CD14-positive monocyte (primary cell): Measurements from ENCODE around the gene ALG14. TPM values are rescaled to one million over a fixed set of nuclear protein-coding genes. Genes with fewer than 3 reads are reported as not detected.

ENCODE experiments used
- DNase-seq, 3 donors: peaks; one replicate each; pipeline ENCODE4 v3.0.0-alpha.2; 2011 to 2022
- H2AFZ ChIP-seq: 2 replicates; pipeline ENCODE4 v1.6.0; 2012; ENCODE audit warnings: mild to moderate bottlenecking, low read depth, low read length, inconsistent platforms; ENCODE audit not compliant: insufficient read depth, poor library complexity, severe bottlenecking
- H3K27ac ChIP-seq, 2 donors: 1 replicate in 1 of 2; 2 replicates in 1 of 2; pipeline ENCODE4 v1.5.1; 2012 to 2013; ENCODE audit warnings: low read length in 2 of 2, control low read depth in 1 of 2, inconsistent platforms in 1 of 2, low read depth in 1 of 2, mild to moderate bottlenecking in 1 of 2
- H3K27me3 ChIP-seq, 2 donors: one replicate each; pipeline versions ENCODE4 v1.6.0 to v1.6.1; 2011 to 2013; ENCODE audit warnings: low read length in 2 of 2; ENCODE audit not compliant: control insufficient read depth in 2 of 2, insufficient read depth in 2 of 2
- H3K36me3 ChIP-seq, 2 donors: replicated peaks in 1 of 2; 1 replicate in 1 of 2; 2 replicates in 1 of 2; pipeline versions ENCODE4 v1.5.1 to v1.6.1; 2012 to 2013; ENCODE audit warnings: low read length in 2 of 2, control low read depth in 1 of 2, inconsistent platforms in 1 of 2, mild to moderate bottlenecking in 1 of 2; ENCODE audit not compliant: insufficient read depth in 2 of 2, control insufficient read depth in 1 of 2
- H3K4me1 ChIP-seq, 2 donors: 1 replicate in 1 of 2; 2 replicates in 1 of 2; pipeline versions ENCODE4 v1.5.1 to v1.6.1; 2012 to 2013; ENCODE audit warnings: low read length in 2 of 2, control low read depth in 1 of 2, inconsistent platforms in 1 of 2, mild to moderate bottlenecking in 1 of 2, moderate library complexity in 1 of 2; ENCODE audit not compliant: insufficient read depth in 2 of 2, control insufficient read depth in 1 of 2
- H3K4me2 ChIP-seq: replicated peaks from 2 replicates; pipeline ENCODE3; 2012; ENCODE audit warnings: low read length, moderate library complexity, mild to moderate bottlenecking; ENCODE audit not compliant: poor library complexity, severe bottlenecking; ENCODE audit errors: extremely low read depth
- H3K4me3 ChIP-seq, 3 experiments: fragments of 200-600 bp in 1 of 3; sonication (generic) in 1 of 3; replicated peaks in 1 of 3; 1 replicate in 2 of 3; 2 replicates in 1 of 3; pipeline ENCODE4 v1.5.1; 2011 to 2013; ENCODE audit warnings: low read length in 3 of 3, mild to moderate bottlenecking in 3 of 3, control low read depth in 2 of 3, low read depth in 2 of 3, inconsistent platforms in 1 of 3, moderate library complexity in 1 of 3
- H3K79me2 ChIP-seq: 2 replicates; pipeline ENCODE4 v1.6.0; 2012; ENCODE audit warnings: mild to moderate bottlenecking, control low read depth, inconsistent platforms, low read length, moderate library complexity; ENCODE audit not compliant: insufficient read depth
- H3K9ac ChIP-seq: 2 replicates; pipeline ENCODE4 v1.6.0; 2017; ENCODE audit warnings: low read length, mild to moderate bottlenecking; ENCODE audit not compliant: insufficient read depth, poor library complexity, severe bottlenecking
- H3K9me3 ChIP-seq, 2 donors: replicated peaks in 1 of 2; 1 replicate in 1 of 2; 2 replicates in 1 of 2; pipeline versions ENCODE4 v1.5.1 to v1.6.1; 2012 to 2013; ENCODE audit warnings: low read length in 2 of 2, control low read depth in 1 of 2; ENCODE audit not compliant: control insufficient read depth in 1 of 2, insufficient read depth in 1 of 2
- H4K20me1 ChIP-seq: 2 replicates; pipeline ENCODE4 v1.6.0; 2012; ENCODE audit warnings: mild to moderate bottlenecking, low read length, control low read depth, moderate library complexity; ENCODE audit not compliant: insufficient read depth
- H3K27ac Mint-ChIP-seq, 7 donors: one replicate each; pipeline ENCODE4 v1.8.0; 2020; ENCODE audit warnings: mild to moderate bottlenecking in 7 of 7, mixed read lengths in 7 of 7, moderate library complexity in 6 of 7, inconsistent platforms in 2 of 7
- H3K27me3 Mint-ChIP-seq, 3 donors: one replicate each; pipeline ENCODE4 v1.8.0; 2021 to 2022; ENCODE audit warnings: low read depth in 3 of 3, mild to moderate bottlenecking in 3 of 3, mixed read lengths in 3 of 3, moderate library complexity in 3 of 3, inconsistent platforms in 1 of 3
- H3K36me3 Mint-ChIP-seq, 2 donors: one replicate each; pipeline ENCODE4 v1.8.0; 2020; ENCODE audit warnings: mixed read lengths in 2 of 2, inconsistent platforms in 1 of 2, mild to moderate bottlenecking in 1 of 2
- H3K4me1 Mint-ChIP-seq: one replicate; pipeline ENCODE4 v1.8.0; 2020; ENCODE audit warnings: mild to moderate bottlenecking, mixed read lengths
- H3K4me3 Mint-ChIP-seq, 2 donors: one replicate each; pipeline ENCODE4 v1.8.0; 2020; ENCODE audit warnings: mild to moderate bottlenecking in 2 of 2, mixed read lengths in 2 of 2, moderate library complexity in 1 of 2
- H3K9me3 Mint-ChIP-seq, 7 donors: one replicate each; pipeline ENCODE4 v1.8.0; 2020 to 2022; ENCODE audit warnings: mixed read lengths in 7 of 7, mild to moderate bottlenecking in 6 of 7, moderate library complexity in 6 of 7, inconsistent platforms in 2 of 7
- CTCF ChIP-seq: fragments of 200-600 bp; IDR thresholded peaks from one replicate; pipeline ENCODE4 v1.8.0; 2022; ENCODE audit warnings: antibody characterized with exemption, mild to moderate bottlenecking
- WGBS: methylation state at CpG from one replicate; pipeline ENCODE4 v1.1.5; 2013; ENCODE audit warnings: missing lambda C conversion rate; ENCODE audit not compliant: insufficient coverage; 5-methylcytosine and 5-hydroxymethylcytosine counted together
- intact Hi-C, 2 donors: fragments of 100-400 bp; cut with micrococcal nuclease; formaldehyde crosslinking; loops; one replicate each; pipeline versions ENCODE4 v1.15.0 to v1.15.1; 2023
- polyA plus RNA-seq, 3 donors: library from polyadenylated mRNA; depleted of rRNA in 1 of 3; unstranded in 2 of 3; stranded (reverse) in 1 of 3; fragments of 300-500 nt in 2 of 3; fragments of >200 nt in 1 of 3; fragmentation: Illumina TruSeq in 2 of 3; gene quantifications; 1 replicate in 2 of 3; 2 replicates in 1 of 3; pipeline ENCODE4 v1.2.3, GENCODE V29; 2012 to 2021

ALG14 gene
- polyA plus RNA-seq, 3 donors: 0.27 to 5.5 (median 4.4) TPM

GRCh38 chr1:94973309-94973922, 99.3 kb downstream of the ALG14 start:
- Mint-ChIP-seq H3K4me1 (no peaks in the 10 kb centered on the region), H3K36me3 (no peaks in the 10 kb centered on the region), H3K4me3 (no peak overlapping the region), H3K27ac (no peak overlapping the region), H3K9me3 (peaks cover 0 to 6% (median 0%) of the 10 kb centered on the region in 7 donors), H3K27me3 (peaks cover 0 to 3% (median 2%) of the 10 kb centered on the region in 3 donors)
- Histone ChIP-seq H4K20me1 (no peaks in the 10 kb centered on the region), H2AFZ (no peak overlapping the region), H3K36me3 (no peaks in the 10 kb centered on the region), H3K9me3 (no peaks in the 10 kb centered on the region), H3K27me3 (no peaks in the 10 kb centered on the region), H3K9ac (no peak overlapping the region), H3K27ac (no peak overlapping the region), H3K4me2 (no peak overlapping the region), H3K79me2 (no peaks in the 10 kb centered on the region), H3K4me3 (no peak overlapping the region), H3K4me1 (no peaks in the 10 kb centered on the region)
- intact Hi-C loops: no loop called here
- WGBS: 100% methylated on average over 5 of the region's 8 CpGs
- no peak for TF ChIP-seq CTCF
- DNase-seq: no peak

DNA sequence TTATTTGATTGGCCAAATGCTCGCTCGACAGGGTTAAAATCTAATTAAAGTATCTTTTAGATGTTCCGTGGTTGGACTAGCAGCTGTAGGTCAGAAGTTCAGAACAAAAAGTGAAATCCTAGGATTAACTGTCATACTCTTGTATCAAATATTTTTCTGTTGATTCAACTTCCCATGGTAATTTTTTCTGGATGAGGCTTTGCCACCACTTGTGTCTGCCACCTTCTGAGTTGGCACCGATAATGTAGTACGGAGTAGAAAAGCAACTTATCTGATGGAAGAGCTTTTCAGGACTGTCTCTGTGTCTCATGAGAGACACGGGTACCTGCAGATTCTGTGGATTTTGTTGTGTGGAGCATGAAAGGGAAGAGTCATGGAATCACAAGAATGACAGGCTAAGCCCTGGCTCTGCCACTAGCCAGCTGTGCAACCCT, 101.2 kb downstream of the ALG14 start:
- no peaks in the 10 kb centered on the region for H3K4me1 ChIP-seq
- no peaks in the 10 kb centered on the region for H3K36me3 ChIP-seq
- DNase-seq: no peak
- Mint-ChIP-seq H3K4me1 (no peaks in the 10 kb centered on the region), H3K4me3 (no peak overlapping the region), H3K9me3 (peaks cover 0 to 3% (median 0%) of the 10 kb centered on the region in 7 donors), H3K36me3 (no peaks in the 10 kb centered on the region), H3K27me3 (peaks cover 0 to 3% (median 2%) of the 10 kb centered on the region in 3 donors), H3K27ac (no peak overlapping the region)
- no peak overlapping the region for H2AFZ ChIP-seq
- no peak overlapping the region for H3K4me2 ChIP-seq
- H3K4me3 ChIP-seq: no peak overlapping the region
- no peaks in the 10 kb centered on the region for H4K20me1 ChIP-seq
- TF ChIP-seq CTCF: no peak
- H3K27ac ChIP-seq: no peak overlapping the region
- intact Hi-C loops: no loop called here
- H3K9ac ChIP-seq: no peak overlapping the region
- H3K27me3 ChIP-seq: no peaks in the 10 kb centered on the region
- no peaks in the 10 kb centered on the region for H3K79me2 ChIP-seq
- WGBS: 93% methylated on average over 2 of the region's 6 CpGs
- no peaks in the 10 kb centered on the region for H3K9me3 ChIP-seq
